HUES64 (cell line): Measurements from ENCODE around the gene C2orf76.

Experiments used
- H3K27ac ChIP-seq: 2 replicates; pipeline ENCODE4 v1.7.0; 2013; ENCODE audit warnings: low read depth, low read length, inconsistent platforms
- H3K27me3 ChIP-seq: 2 replicates; pipeline ENCODE4 v1.6.1; 2013; ENCODE audit warnings: mild to moderate bottlenecking, low read length; ENCODE audit not compliant: insufficient read depth
- H3K36me3 ChIP-seq: 2 replicates; pipeline ENCODE4 v1.6.1; 2013; ENCODE audit warnings: mild to moderate bottlenecking, low read length; ENCODE audit not compliant: insufficient read depth
- H3K4me1 ChIP-seq: 2 replicates; pipeline ENCODE4 v1.6.1; 2013; ENCODE audit warnings: mild to moderate bottlenecking, low read length, moderate library complexity; ENCODE audit not compliant: insufficient read depth
- H3K4me3 ChIP-seq: 2 replicates; pipeline ENCODE4 v1.5.1; 2013; ENCODE audit warnings: mild to moderate bottlenecking, low read length, moderate library complexity
- H3K9ac ChIP-seq: 2 replicates; pipeline ENCODE4 v1.6.1; 2013; ENCODE audit warnings: mild to moderate bottlenecking, low read depth, low read length
- H3K9me3 ChIP-seq: 2 replicates; pipeline ENCODE4 v1.6.1; 2013; ENCODE audit warnings: low read depth, low read length; ENCODE audit not compliant: insufficient read depth
- WGBS: fragments of 150-250, 120-280 bp; methylation state at CpG from one replicate; pipeline ENCODE4 v1.1.7; 2013; ENCODE audit warnings: missing lambda C conversion rate; 5-methylcytosine and 5-hydroxymethylcytosine counted together

C2orf76 gene

GRCh38 chr2:119293254-119293653 is 73.4 kb downstream of the C2orf76 start:
- H3K27ac ChIP-seq, result no peak overlapping the region
- 93% methylated on average over 2 of the region's 2 CpGs for WGBS

GRCh38 chr2:119292226-119292625 is 74.4 kb downstream of the C2orf76 start:
- no peak overlapping the region for H3K4me3 ChIP-seq
- no peak overlapping the region for H3K9ac ChIP-seq
- no peaks in the 10 kb centered on the region for H3K9me3 ChIP-seq
- no peaks in the 10 kb centered on the region for H3K4me1 ChIP-seq
- WGBS, result 42% methylated on average over 8 of the region's 8 CpGs
- H3K27ac ChIP-seq, result no peak overlapping the region
- no peaks in the 10 kb centered on the region for H3K27me3 ChIP-seq
- H3K36me3 ChIP-seq, result no peaks in the 10 kb centered on the region

More at GRCh38 chr2:119293254-119293653, 73.4 kb downstream of the C2orf76 start:
- Histone ChIP-seq H3K9me3 (no peaks in the 10 kb centered on the region), H3K27me3 (no peaks in the 10 kb centered on the region), H3K4me1 (no peaks in the 10 kb centered on the region), H3K4me3 (no peak overlapping the region), H3K9ac (no peak overlapping the region), H3K36me3 (no peaks in the 10 kb centered on the region)

GRCh38 chr2:119291588-119292167 is 75.0 kb downstream of the C2orf76 start:
- Histone ChIP-seq H3K9ac (no peak overlapping the region), H3K36me3 (no peaks in the 10 kb centered on the region), H3K9me3 (no peaks in the 10 kb centered on the region), H3K27me3 (no peaks in the 10 kb centered on the region), H3K4me3 (no peak overlapping the region), H3K27ac (no peak overlapping the region), H3K4me1 (no peaks in the 10 kb centered on the region)
- 88% methylated on average over 8 of the region's 8 CpGs for WGBS

DNA sequence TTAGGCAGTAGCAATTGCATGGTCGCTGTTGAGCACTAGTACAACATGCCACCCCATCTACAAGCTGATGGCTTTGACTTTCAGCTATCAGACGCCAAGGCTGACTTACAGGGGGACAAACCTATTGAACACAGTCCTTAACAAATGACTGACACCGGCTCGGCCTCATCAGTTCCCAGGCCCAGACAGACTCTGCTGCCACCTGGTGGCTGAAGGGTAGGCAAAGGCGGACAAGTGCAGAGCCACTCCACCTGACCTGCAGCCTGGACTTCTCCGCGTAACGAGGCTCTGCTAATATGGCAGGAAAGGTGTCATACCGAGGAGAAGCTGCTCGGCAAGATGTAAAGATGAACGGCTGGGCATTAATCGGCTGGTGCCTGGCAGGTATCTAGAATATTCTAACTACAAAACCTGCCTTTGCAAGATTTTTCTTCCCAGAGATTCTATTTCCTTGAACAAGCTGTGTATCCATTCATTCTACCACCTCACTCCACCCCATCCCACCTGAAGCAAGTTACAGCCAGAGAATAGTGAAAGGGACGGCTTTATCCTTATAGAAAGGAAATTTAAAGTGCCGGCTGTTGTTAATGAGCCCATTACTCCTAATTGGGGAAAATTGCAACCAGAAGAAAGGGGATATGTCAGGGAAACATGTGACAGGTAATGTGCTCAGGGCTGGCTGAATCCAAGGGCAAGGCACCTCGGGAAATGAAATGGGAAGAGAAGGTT is 75.6 kb downstream of the C2orf76 start:
- no peaks in the 10 kb centered on the region for H3K27me3 ChIP-seq
- WGBS, result 29% methylated on average over 15 of the region's 15 CpGs
- H3K9ac ChIP-seq, result no peak overlapping the region
- H3K9me3 ChIP-seq, result no peaks in the 10 kb centered on the region
- H3K4me1 ChIP-seq, result no peaks in the 10 kb centered on the region
- no peak overlapping the region for H3K27ac ChIP-seq
- no peak overlapping the region for H3K4me3 ChIP-seq
- no peaks in the 10 kb centered on the region for H3K36me3 ChIP-seq

GRCh38 chr2:119289642-119290041 is 77.0 kb downstream of the C2orf76 start:
- Histone ChIP-seq H3K9me3 (no peaks in the 10 kb centered on the region), H3K27me3 (no peaks in the 10 kb centered on the region)
- 89% methylated on average over 5 of the region's 6 CpGs for WGBS

DNA sequence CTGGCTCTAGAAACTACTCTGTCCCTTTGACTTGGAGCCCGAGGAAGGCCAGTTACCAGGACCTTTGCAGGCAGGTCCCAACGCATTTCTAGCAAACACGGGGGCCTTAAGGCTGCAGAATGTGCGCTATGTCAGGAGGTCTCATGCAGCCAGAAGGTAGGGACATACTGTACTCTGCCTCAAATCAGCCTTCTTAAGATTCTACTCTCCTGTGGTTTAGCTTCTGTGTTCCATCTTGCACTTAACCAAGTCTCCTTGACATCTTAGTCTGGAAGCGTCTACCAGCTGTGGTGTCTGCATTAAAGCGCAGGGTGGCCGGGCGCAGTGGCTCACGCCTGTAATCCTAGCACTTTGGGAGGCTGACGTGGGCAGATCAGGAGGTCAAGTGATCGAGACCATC is 77.5 kb downstream of the C2orf76 start:
- H3K27ac ChIP-seq, result no peak overlapping the region
- no peaks in the 10 kb centered on the region for H3K36me3 ChIP-seq
- H3K9ac ChIP-seq, result no peak overlapping the region
- no peaks in the 10 kb centered on the region for H3K27me3 ChIP-seq
- WGBS, result 93% methylated on average over 11 of the region's 11 CpGs
- no peaks in the 10 kb centered on the region for H3K9me3 ChIP-seq
- no peaks in the 10 kb centered on the region for H3K4me1 ChIP-seq
- no peak overlapping the region for H3K4me3 ChIP-seq

More at GRCh38 chr2:119289642-119290041, 77.0 kb downstream of the C2orf76 start:
- H3K4me1 ChIP-seq, result no peaks in the 10 kb centered on the region
- H3K27ac ChIP-seq, result no peak overlapping the region
- H3K9ac ChIP-seq, result no peak overlapping the region
- no peaks in the 10 kb centered on the region for H3K36me3 ChIP-seq
- no peak overlapping the region for H3K4me3 ChIP-seq

- Histone ChIP-seq H3K9ac (no peak overlapping the region), H3K9me3 (no peaks in the 10 kb centered on the region), H3K4me1 (no peaks in the 10 kb centered on the region), H3K27ac (no peak overlapping the region), H3K27me3 (no peaks in the 10 kb centered on the region), H3K36me3 (no peaks in the 10 kb centered on the region), H3K4me3 (no peak overlapping the region)
- 87% methylated on average over 6 of the region's 6 CpGs for WGBS
Observed at GRCh38 chr2:119288576-119288975, 78.1 kb downstream of the C2orf76 start.

DNA sequence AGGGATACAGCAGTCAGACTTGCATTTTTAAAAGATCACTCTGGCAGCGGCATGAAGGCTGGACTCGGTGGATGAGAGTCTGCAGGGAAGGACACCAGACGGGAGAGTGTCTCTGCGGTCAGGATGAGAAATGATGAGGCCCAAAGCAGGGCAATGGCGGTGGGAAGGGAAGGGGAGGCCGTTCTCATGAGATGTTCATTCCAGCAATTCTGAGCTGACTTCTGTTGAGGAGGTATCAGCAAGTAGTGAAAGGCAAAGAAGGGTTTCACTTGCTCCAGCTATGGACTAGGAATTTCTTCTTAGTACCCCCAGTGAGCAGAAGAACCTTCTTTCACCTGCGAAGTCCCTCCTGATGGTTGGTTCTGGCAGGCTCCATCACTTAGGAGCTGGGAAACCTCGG is 80.0 kb downstream of the C2orf76 start:
- no peak overlapping the region for H3K27ac ChIP-seq
- H3K4me3 ChIP-seq, result no peak overlapping the region
- H3K27me3 ChIP-seq, result no peaks in the 10 kb centered on the region
- whole genome bisulfite sequencing, result 85% methylated on average over 8 of the region's 8 CpGs
- H3K36me3 ChIP-seq, result no peaks in the 10 kb centered on the region
- no peak overlapping the region for H3K9ac ChIP-seq
- H3K4me1 ChIP-seq, result no peaks in the 10 kb centered on the region
- H3K9me3 ChIP-seq, result no peaks in the 10 kb centered on the region

- 90% methylated on average over 10 of the region's 10 CpGs for WGBS
- Histone ChIP-seq H3K27ac (no peak overlapping the region), H3K9me3 (no peaks in the 10 kb centered on the region), H3K4me1 (no peaks in the 10 kb centered on the region), H3K9ac (no peak overlapping the region), H3K27me3 (no peaks in the 10 kb centered on the region), H3K4me3 (no peak overlapping the region), H3K36me3 (no peaks in the 10 kb centered on the region)
Observed at GRCh38 chr2:119283873-119284331, 82.7 kb downstream of the C2orf76 start.

- H3K9ac ChIP-seq, result no peak overlapping the region
- H3K4me1 ChIP-seq, result no peaks in the 10 kb centered on the region
- no peaks in the 10 kb centered on the region for H3K9me3 ChIP-seq
- no peak overlapping the region for H3K27ac ChIP-seq
- H3K27me3 ChIP-seq, result no peaks in the 10 kb centered on the region
- H3K36me3 ChIP-seq, result no peaks in the 10 kb centered on the region
- no peak overlapping the region for H3K4me3 ChIP-seq
- 92% methylated on average over 4 of the region's 4 CpGs for WGBS
Observed at GRCh38 chr2:119282996-119283511, 83.6 kb downstream of the C2orf76 start.

DNA sequence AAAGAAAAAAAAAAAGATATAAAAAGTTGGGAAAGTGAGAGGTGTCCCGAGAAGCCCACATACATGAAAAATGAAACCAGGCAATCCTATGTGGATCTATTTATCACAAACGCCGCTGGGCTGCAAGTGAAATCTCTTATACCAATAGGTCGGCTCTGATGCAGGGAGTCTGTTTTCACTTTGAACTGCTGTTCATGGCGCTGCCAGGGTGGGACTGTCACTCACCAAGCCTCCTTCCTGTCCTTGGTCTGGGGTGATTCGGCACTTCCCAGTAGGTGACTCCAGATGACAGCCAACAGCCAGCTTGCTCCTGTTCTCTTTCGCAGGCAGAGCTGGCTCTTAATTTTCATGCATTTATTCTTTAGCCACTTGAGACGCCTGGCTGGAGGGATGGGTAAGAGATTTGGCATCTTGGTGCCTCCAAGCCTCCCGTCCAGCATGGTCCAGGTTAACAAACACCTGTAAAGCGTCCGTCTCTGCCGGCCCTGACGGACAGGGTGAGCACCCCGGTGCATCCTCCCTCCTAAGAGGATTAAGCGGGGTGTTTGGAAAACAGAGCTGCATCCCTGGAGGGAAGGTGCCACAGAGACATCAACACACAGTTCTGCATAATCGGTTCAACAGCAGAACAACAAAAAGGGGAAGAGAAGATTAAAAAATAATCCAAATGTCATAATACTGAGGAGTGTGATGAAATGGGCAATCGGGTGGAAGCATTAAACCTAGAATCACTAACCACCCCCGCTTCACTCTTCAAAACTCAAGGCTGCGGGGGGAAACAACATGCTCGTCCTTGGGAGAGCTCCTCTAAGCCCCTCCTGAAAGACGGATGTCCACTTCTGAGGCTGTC is 84.3 kb downstream of the C2orf76 start:
- Histone ChIP-seq H3K9me3 (no peaks in the 10 kb centered on the region), H3K4me3 (no peak overlapping the region), H3K36me3 (no peaks in the 10 kb centered on the region), H3K9ac (no peak overlapping the region), H3K27ac (no peak overlapping the region), H3K27me3 (no peaks in the 10 kb centered on the region), H3K4me1 (no peaks in the 10 kb centered on the region)
- WGBS, result 89% methylated on average over 19 of the region's 21 CpGs
